DMS153 treated with DMSO at 0.1 percent for 48 hours (cell line): ENCODE measurements around the gene SH3RF3.

Experiments
- DNase-seq: peaks from one replicate; lab custom pipeline; 2025; ENCODE audit not compliant: unreplicated experiment; lab: John Stamatoyannopoulos, UW

Gene SH3RF3

DNA sequence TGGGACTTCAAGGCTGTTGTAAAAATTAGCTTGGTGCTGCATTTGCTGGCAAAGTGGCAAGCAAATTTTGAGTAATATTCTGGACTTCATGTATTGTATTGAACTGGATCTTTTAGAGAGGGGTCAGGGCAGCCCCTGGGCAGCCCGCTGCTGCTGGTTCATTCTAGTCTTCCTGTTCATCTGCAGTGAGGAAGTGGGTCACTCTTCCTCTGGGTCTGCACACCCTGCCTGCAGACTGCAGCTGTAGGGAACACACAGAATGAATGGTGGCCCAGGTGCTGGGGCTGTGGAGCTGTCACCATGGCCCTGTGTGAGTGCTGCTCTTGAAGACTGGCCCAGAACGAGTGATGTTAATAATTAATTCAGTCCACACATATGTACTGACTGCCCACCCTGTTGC lies 9.4 kb downstream of the SH3RF3 start:
- no peak for DNase-seq

DNA sequence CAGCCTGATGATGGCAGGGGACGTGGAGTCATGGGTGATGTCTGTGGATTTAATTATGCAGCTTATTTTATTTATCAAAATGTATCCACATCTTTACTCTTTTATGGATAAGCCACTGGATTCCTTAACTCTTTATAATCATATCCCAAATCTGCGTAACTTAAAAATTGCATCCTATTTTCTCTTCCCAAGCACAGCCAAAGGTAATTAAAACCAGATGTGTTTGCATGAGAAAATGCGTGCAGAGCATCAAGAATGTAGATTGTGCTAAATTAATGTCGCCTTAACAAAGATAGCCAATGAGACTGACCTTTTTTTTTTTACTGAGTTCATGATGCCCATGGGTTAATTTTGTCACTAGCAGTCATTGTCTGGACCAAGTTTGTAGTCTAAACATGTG lies 10.0 kb downstream of the SH3RF3 start:
- DNase-seq = no peak

GRCh38 chr2:109139865-109140396 lies 10.9 kb downstream of the SH3RF3 start:
- DNase-seq = no peak

DNA sequence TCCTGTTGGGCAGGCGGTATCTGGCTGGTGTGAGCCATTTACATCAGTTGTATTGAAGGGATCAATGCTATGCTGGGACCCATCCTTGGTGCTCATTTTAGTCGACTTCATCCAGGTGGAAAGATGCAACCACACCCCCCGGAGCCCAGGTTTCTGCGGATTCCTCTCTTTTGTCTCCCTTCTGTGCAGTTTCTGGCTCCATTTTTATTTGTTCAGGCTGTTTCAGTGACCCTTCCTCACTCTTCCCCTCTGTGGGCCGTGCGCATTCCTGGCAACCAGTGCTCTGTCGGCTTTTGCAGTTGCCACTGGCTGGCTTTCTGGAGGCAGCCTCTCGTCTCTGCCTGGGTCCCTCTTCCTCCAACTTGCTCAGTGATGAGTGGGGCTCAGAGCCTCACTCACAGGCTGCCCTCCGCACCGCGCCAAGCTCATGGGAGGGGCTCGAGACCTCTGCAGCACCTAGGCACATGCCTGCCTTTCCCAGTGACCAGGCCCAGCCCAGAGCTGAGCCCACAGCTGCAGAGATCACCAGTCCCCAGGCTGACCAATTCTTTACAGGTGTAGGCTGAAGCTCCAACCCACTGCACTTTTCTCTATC lies 12.1 kb downstream of the SH3RF3 start:
- DNase-seq = no peak

- no peak for DNase-seq
Measured at GRCh38 chr2:109141727-109142283, 12.8 kb downstream of the SH3RF3 start.

GRCh38 chr2:109142416-109143210 lies 13.6 kb downstream of the SH3RF3 start:
- DNase-seq = no peak

GRCh38 chr2:109143214-109144187 lies 14.5 kb downstream of the SH3RF3 start:
- no peak for DNase-seq

DNA sequence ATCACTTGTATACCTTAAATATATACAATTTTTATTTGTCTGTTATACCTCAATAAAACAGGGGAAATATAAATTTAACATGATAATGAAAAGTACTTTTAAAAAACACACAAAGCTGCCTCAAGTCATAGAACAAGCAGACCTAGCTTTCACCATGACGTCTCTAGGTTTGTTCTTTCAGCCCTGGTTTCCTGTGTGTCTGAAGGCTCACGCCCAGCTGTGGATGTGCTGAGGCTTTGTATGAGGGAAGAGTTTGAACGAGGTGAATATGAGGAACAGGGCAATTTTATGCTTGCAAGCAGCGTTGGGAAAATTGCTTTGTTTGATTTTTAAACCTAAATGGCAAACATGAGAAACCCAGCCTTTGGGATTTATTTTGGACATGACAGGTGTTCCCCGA lies 15.3 kb downstream of the SH3RF3 start:
- no peak for DNase-seq

GRCh38 chr2:109144721-109145120 lies 15.7 kb downstream of the SH3RF3 start:
- DNase-seq = no peak

DNA sequence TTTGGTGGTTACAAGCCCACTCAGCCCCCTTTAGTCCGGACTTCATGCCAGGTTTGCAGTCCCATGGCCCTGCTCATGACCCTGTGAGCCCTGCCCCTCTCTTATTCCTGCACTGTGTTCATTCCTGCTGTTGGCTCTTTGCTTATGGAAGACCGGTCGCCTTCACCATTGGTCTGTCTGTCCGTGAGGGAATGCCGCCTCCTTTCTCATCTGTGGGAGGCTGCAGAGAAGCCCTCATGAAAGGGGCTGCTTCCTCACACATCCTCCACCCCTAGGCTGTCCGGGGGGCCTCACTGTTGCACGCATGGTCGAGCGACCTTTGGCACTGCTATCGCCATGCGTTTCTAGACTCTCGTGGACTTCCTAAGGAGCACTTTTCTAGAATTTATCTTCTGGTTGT lies 16.3 kb downstream of the SH3RF3 start:
- DNase-seq = no peak

DNA sequence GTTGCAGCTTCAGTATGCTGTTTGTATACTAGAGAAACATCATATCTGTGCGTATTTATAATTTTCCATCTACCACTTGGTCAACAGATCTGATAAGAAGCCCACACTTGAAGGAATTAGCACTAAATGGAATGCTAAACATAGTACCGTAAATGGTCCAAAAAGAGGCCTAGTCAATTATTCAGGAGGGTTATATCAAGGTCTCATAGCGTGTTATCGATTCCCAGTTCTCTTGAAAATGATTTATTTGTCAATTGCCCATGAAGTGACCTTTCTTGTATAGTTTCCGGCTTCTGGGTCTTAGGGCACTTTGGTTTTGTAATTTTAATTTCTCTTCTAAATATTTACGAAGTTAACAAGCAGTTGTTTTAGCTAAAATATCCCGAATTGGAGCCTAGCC lies 18.4 kb downstream of the SH3RF3 start:
- DNase-seq = no peak

DNA sequence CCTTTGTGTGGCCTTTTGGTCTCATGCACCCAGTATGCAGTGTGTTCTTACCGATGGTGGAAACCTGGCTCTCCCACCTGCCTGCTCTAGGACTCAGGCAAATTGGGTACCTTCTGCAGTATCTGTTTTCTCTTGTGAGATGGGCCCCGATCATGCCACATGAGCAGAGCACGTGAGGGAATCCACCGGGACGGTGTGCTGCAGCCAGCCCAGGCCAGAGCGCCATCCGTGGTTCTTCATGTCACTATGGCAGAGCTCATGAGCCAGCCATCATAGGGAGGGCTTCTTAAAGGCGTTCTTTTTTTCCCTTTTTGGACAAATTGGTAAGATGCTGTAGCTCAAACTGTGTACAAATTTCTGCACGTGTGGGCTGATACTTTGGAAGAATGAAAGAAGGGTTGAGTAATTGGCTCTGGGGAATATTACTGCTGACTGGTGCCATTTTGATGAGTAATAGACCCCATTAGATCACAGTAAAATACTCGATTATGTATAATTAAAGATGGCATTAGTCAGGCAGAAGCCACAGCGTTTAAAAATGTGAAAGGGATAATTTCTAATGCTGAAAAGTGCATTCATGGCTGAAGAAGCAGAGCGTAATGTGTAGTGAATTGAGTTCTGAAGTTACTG lies 19.2 kb downstream of the SH3RF3 start:
- DNase-seq = no peak

DNA sequence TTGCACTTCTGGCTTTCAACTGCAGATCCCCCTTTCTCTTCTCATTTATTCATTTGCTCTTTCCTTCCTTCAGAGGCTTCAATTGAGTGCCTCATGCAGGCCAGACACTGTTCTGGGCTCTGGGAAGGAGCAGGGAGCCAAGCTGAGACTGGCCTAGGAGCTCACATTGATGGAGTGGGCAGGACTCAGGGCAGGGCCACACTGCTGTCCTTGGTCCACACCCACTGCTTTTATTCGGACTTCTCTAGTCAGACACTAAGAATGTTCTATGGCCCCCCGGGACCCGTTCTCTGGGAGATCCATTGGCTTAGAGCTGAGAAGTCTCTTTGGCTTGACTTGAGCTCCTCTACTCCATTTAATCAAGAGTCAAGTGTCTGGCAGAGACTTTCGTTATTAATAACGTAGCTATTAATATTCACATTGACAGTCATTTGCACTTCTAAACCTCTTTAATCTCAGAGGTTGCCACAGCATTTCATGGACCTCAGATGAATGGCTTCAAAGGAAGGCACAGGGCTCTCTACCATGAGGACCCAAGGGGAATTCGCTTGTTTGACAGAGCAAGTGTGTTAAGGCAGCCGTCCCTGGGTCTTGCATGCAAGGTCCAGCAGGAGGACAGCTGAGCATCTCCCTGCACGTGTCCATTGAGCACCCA lies 20.1 kb downstream of the SH3RF3 start:
- DNase-seq = no peak

DNA sequence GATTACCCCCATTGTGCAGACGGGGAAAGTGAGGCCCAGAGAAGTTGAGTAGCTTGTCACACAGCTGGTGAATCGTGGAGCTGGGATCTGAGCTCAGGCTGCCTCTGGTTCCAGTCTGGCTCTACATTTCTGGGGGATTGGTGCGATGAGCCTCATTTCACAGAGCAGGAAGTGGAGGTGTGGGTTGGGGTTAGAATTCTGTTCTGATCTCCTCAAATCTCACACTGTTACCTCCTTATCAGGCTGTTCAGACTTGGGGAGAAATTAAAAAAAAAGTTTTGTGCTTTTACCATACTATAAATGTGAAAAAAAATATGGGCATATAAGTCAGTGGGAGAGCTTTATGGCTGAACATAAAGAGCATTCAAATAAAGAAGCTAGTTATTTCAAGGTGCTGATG lies 21.6 kb downstream of the SH3RF3 start:
- no peak for DNase-seq

GRCh38 chr2:109151519-109151918 lies 22.5 kb downstream of the SH3RF3 start:
- DNase-seq = no peak

DNA sequence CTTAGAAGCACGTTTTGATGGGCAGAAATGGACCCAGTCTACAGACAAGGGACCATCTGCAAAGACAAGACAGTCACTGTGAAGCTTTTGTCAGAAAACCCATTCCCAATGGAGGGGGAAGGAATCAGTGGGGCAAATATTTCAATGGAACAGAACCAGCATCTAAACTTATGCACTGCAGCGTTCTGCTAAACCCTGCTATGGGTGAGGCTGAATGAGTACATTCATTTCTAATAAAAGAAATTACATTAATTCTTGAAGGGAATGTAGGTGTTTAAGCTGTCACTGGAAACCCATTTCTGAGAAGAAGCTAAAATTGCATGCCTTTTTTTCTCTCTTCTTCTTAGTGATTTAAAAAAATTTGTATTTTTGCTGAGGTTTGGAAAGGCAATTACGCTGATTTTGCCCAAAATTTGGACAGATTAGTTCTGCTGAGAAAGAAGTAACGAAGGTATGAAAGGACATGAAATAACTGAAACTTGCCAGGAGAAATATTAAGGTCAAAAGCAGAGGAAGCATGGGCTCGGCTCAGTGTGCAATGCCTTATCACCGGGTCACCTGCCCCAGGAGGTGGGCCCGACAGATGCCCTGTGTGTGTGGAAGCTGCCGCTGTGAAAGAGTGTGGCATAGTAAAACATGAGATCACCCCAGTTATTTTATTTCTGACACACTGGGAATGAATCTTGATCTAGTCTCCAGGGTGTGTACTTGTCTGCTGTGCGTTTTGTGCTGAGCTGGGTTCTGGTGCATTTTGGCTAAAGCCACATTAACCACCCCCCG lies 24.2 kb downstream of the SH3RF3 start:
- no peak for DNase-seq

GRCh38 chr2:109153807-109154206 lies 24.8 kb downstream of the SH3RF3 start:
- no peak for DNase-seq

DNA sequence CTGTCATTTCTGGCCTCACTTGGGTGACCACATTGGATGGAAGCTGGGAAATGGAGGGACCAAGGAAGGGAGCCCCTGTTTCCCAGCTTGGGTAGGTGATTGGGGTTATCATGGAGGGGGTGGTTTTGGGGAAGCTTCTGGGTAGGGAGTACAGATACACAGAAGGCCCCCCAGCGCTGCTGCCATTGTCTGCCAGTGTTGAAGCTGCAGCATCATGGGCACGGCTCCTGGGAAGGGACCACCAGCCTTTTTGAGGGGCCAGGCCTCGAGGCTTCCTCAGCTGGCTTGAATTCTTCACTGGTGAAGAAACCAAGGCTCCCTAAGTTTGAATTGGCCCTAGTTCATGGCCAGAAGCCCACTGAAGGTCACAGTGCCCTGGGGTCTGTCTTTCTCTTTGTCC lies 25.2 kb downstream of the SH3RF3 start:
- no peak for DNase-seq
